HCT116 (cell line): Measurements from ENCODE around the gene CPEB3. TPM values are rescaled to one million over a fixed set of nuclear protein-coding genes. Genes with fewer than 3 reads are reported as not detected.

Experiments
- ATAC-seq: fragments of 200-7000 bp; cut with Tn5 transposase; 2 replicates; pipeline ENCODE4 v1.9.1; 2020; ENCODE audit warnings: mild to moderate bottlenecking, moderate library complexity
- BruUV-seq: library from RNA; stranded (reverse); fragments of 400-500 nt; replicated peaks from 2 replicates; lab custom pipeline; 2021; lab: Mats Ljungman, UMichigan
- CTCF ChIA-PET: fragments of 300-600 bp; sonication (Branson Sonifier 250); formaldehyde crosslinking; loops from one replicate; lab custom pipeline; 2021; ENCODE audit warnings: antibody characterized with exemption; lab: Charles Lee
- POLR2A ChIA-PET: fragments of 300-600, 350-600 bp; sonication (Branson Sonifier 250); formaldehyde crosslinking; loops from one replicate; lab custom pipeline; 2021; ENCODE audit warnings: antibody characterized with exemption; lab: Charles Lee
- RAD21 ChIA-PET, 2 experiments: fragments of 300-600 bp; sonication (Branson Sonifier 250); formaldehyde crosslinking; loops; one replicate each; lab custom pipeline; 2023; ENCODE audit warnings: low total read pairs in 2 of 2; ENCODE audit not compliant: uncharacterized antibody in 2 of 2, unreplicated experiment in 2 of 2, low non-redundant PET in 1 of 2; lab: Charles Lee
- DNase-seq: peaks from one replicate; pipeline ENCODE4 v3.0.0-alpha.2; 2010; ENCODE audit warnings: low read depth, low spot score
- H2AFZ ChIP-seq: fragments of 200-600 bp; shearing (Covaris generic), sonication (generic); 2 replicates; pipeline ENCODE4 v1.6.1; 2017; ENCODE audit warnings: low read depth, mixed run types, mixed read lengths, antibody characterized with exemption, low read length; ENCODE audit not compliant: poor library complexity, severe bottlenecking
- H3K27ac ChIP-seq: 2 replicates; pipeline ENCODE4 v1.5.1; 2012; ENCODE audit warnings: low read depth, low read length
- H3K27me3 ChIP-seq: fragments of 200-600 bp; sonication (generic); 2 replicates; pipeline ENCODE4 v1.6.1; 2016; ENCODE audit warnings: mixed run types, low read length, mixed read lengths; ENCODE audit not compliant: insufficient read depth
- H3K36me3 ChIP-seq, 2 experiments: fragments of 200-500 bp in 1 of 2; fragments of 200-600 bp in 1 of 2; sonication (Bioruptor generic) in 1 of 2; sonication (generic) in 1 of 2; 2 replicates each; pipeline versions ENCODE4 v1.5.1 to v1.6.1; 2014 to 2016; ENCODE audit warnings: low read length in 2 of 2, inconsistent platforms in 1 of 2, mixed read lengths in 1 of 2, mixed run types in 1 of 2; ENCODE audit not compliant: insufficient read depth in 2 of 2, control insufficient read depth in 1 of 2
- H3K4me1 ChIP-seq, 2 experiments: fragments of 200-600 bp in 1 of 2; sonication (generic) in 1 of 2; 2 replicates each; pipeline versions ENCODE4 v1.5.1 to v1.6.1; 2012 to 2017; ENCODE audit warnings: low read length in 2 of 2, inconsistent platforms in 1 of 2, mild to moderate bottlenecking in 1 of 2, mixed read lengths in 1 of 2, mixed run types in 1 of 2, moderate library complexity in 1 of 2; ENCODE audit not compliant: insufficient read depth in 2 of 2, control insufficient read depth in 1 of 2
- H3K4me2 ChIP-seq: fragments of 200-600 bp; sonication (generic); 2 replicates; pipeline ENCODE4 v1.6.1; 2017; ENCODE audit warnings: mixed run types, low read length, mixed read lengths
- H3K4me3 ChIP-seq, 2 experiments: fragments of 200-600 bp in 1 of 2; sonication (generic) in 1 of 2; replicated peaks in 1 of 2; 2 replicates each; pipeline ENCODE4 v1.5.1; 2011 to 2016; ENCODE audit warnings: low read length in 2 of 2, control low read depth in 1 of 2, low read depth in 1 of 2, mild to moderate bottlenecking in 1 of 2, mixed read lengths in 1 of 2, mixed run types in 1 of 2
- H3K79me2 ChIP-seq: fragments of 200-600 bp; sonication (generic); 2 replicates; pipeline ENCODE4 v1.6.1; 2017; ENCODE audit warnings: mild to moderate bottlenecking, mixed run types, low read length, moderate library complexity, mixed read lengths; ENCODE audit not compliant: insufficient read depth
- H3K9ac ChIP-seq: fragments of 200-600 bp; sonication (generic); 2 replicates; pipeline ENCODE4 v1.6.1; 2016; ENCODE audit warnings: low read length, mixed read lengths
- H3K9me2 ChIP-seq: fragments of 200-600 bp; sonication (generic), shearing (Covaris generic); 2 replicates; pipeline ENCODE4 v1.6.1; 2017; ENCODE audit warnings: mixed run types, mild to moderate bottlenecking, moderate library complexity; ENCODE audit not compliant: insufficient read depth
- H3K9me3 ChIP-seq, 2 experiments: fragments of 200-500 bp in 1 of 2; fragments of 200-600 bp in 1 of 2; sonication (Bioruptor generic) in 1 of 2; sonication (generic) in 1 of 2; 2 replicates each; pipeline ENCODE4 v1.6.1; 2014 to 2017; ENCODE audit warnings: low read length in 2 of 2, mixed read lengths in 2 of 2, inconsistent platforms in 1 of 2, low read depth in 1 of 2, mild to moderate bottlenecking in 1 of 2, mixed run types in 1 of 2, moderate library complexity in 1 of 2; ENCODE audit not compliant: control insufficient read depth in 1 of 2, insufficient read depth in 1 of 2
- H4K20me1 ChIP-seq: fragments of 200-600 bp; sonication (generic), shearing (Covaris generic); 2 replicates; pipeline ENCODE4 v1.6.1; 2017; ENCODE audit warnings: mixed run types, mild to moderate bottlenecking, moderate library complexity; ENCODE audit not compliant: insufficient read depth
- CBX3 ChIP-seq: IDR thresholded peaks from 2 replicates; pipeline ENCODE4 v1.6.1; 2012; ENCODE audit warnings: low read depth
- POLR2AphosphoS5 ChIP-seq: IDR thresholded peaks from 2 replicates; pipeline ENCODE4 v1.6.1; 2011; ENCODE audit warnings: mild to moderate bottlenecking, low read depth, low read length, moderate library complexity
- SIN3A ChIP-seq: IDR thresholded peaks from 2 replicates; pipeline ENCODE4 v1.6.1; 2012; ENCODE audit warnings: low read depth
- SP1 ChIP-seq: IDR thresholded peaks from 2 replicates; pipeline ENCODE4 v1.6.1; 2012; ENCODE audit warnings: low read depth
- TCF7L2 ChIP-seq: IDR thresholded peaks from 2 replicates; pipeline ENCODE4 v1.7.0; 2011; ENCODE audit warnings: borderline replicate concordance, inconsistent platforms; ENCODE audit not compliant: insufficient read depth, insufficient read length; ENCODE audit errors: extremely low read depth
- YY1 ChIP-seq: IDR thresholded peaks from 2 replicates; pipeline ENCODE4 v1.6.1; 2011; ENCODE audit warnings: low read length, low read depth, moderate library complexity, mild to moderate bottlenecking; ENCODE audit not compliant: insufficient replicate concordance; ENCODE audit errors: extremely low read depth
- intact Hi-C: fragments of 100-400 bp; cut with micrococcal nuclease; formaldehyde crosslinking; loops from 2 replicates; pipeline ENCODE4 v1.10.0; 2022
- total RNA-seq: library from RNA; stranded (reverse); gene quantifications from one replicate; pipeline ENCODE4 v1.2.1, GENCODE V29; 2021; ENCODE audit not compliant: unreplicated experiment

The CPEB3 gene
- total RNA-seq, 1 experiment from 2014 or later: 3.0 TPM

- POLR2A ChIA-PET: no interaction called here
- CTCF ChIA-PET: no interaction called here
- H4K20me1 ChIP-seq: no peaks in the 10 kb centered on the region
- H3K27ac ChIP-seq: no peak overlapping the region
- ATAC-seq (no peak), DNase-seq (no peak)
- RAD21 ChIA-PET: no interaction called here
- no peaks in the 10 kb centered on the region for H3K36me3 ChIP-seq
- H3K27me3 ChIP-seq: no peaks in the 10 kb centered on the region
- H3K9me3 ChIP-seq: no peaks in the 10 kb centered on the region
- no peak overlapping the region for H2AFZ ChIP-seq
- no peaks in the 10 kb centered on the region for H3K79me2 ChIP-seq
- no TSS peak for BruUV-seq
- H3K9me2 ChIP-seq: no peaks in the 10 kb centered on the region
- no peaks in the 10 kb centered on the region for H3K4me1 ChIP-seq
- no peak overlapping the region for H3K4me2 ChIP-seq
- no peak overlapping the region for H3K4me3 ChIP-seq
- H3K9ac ChIP-seq: no peak overlapping the region
- intact Hi-C loops: no loop called here
- TF ChIP-seq YY1: no peak
- TF ChIP-seq SP1: no peak
Observed at GRCh38 chr10:92187101-92187500, 103.8 kb downstream of the CPEB3 start.

- Histone ChIP-seq H3K9me2 (no peaks in the 10 kb centered on the region), H3K4me2 (no peak overlapping the region), H4K20me1 (no peaks in the 10 kb centered on the region), H3K4me1 (no peaks in the 10 kb centered on the region), H3K9me3 (no peaks in the 10 kb centered on the region), H3K27ac (no peak overlapping the region), H3K9ac (no peak overlapping the region), H3K36me3 (no peaks in the 10 kb centered on the region), H2AFZ (no peak overlapping the region), H3K27me3 (no peaks in the 10 kb centered on the region), H3K4me3 (no peak overlapping the region), H3K79me2 (no peaks in the 10 kb centered on the region)
- no TSS peak for BruUV-seq
- TF ChIP-seq SIN3A: no peak
- TF ChIP-seq TCF7L2: no peak
- no peak for TF ChIP-seq POLR2AphosphoS5
- no peak for TF ChIP-seq CBX3
- ChIA-PET RAD21 (no interaction called here), CTCF (no interaction called here), POLR2A (no interaction called here)
- intact Hi-C loops: no loop called here
- DNase-seq (no peak), ATAC-seq (no peak)
Observed at GRCh38 chr10:92184977-92185376, 105.9 kb downstream of the CPEB3 start.
